ENCODE results near the gene ARHGAP22. TPM values are rescaled to one million over a fixed set of nuclear protein-coding genes. Genes with fewer than 3 reads are reported as not detected.

Gene ARHGAP22
- total RNA-seq, 4 donors from 2014 or later, result 7.7 to 16.5 (median 14.3) TPM

GRCh38 chr10:48590945-48591344 is 13.9 kb downstream of the ARHGAP22 start:
- Histone ChIP-seq H3K36me3 (no peaks in the 10 kb centered on the region), H3K27me3 (no peaks in the 10 kb centered on the region), H3K9me3 (no peaks in the 10 kb centered on the region), H3K27ac (no peak overlapping the region), H3K4me3 (no peak overlapping the region), H3K4me1 (no peaks in the 10 kb centered on the region)
- DNase-seq (ENCODE audit: low spot score in 2 of 2), result no peak
- WGBS, 2 donors, result 64 to 73% methylated on average over 10 of the region's 10 CpGs
- no peak for TF ChIP-seq CTCF (IDR thresholded peaks at IDR 0.05)
- no peak for TF ChIP-seq EP300 (IDR thresholded peaks at IDR 0.05)
- no peak for TF ChIP-seq POLR2A (IDR thresholded peaks at IDR 0.05)

GRCh38 chr10:48589266-48589665 is 15.6 kb downstream of the ARHGAP22 start:
- no peaks in the 10 kb centered on the region for H3K27me3 ChIP-seq
- H3K36me3 ChIP-seq, result no peaks in the 10 kb centered on the region
- H3K27ac ChIP-seq, result no peak overlapping the region
- 56 to 68% methylated on average over 5 of the region's 5 CpGs for WGBS, 2 donors
- TF ChIP-seq POLR2A (IDR thresholded peaks at IDR 0.05) (no peak), CTCF (IDR thresholded peaks at IDR 0.05) (no peak), EP300 (IDR thresholded peaks at IDR 0.05) (no peak)
- no peaks in the 10 kb centered on the region for H3K4me1 ChIP-seq
- no peak overlapping the region for H3K4me3 ChIP-seq
- H3K9me3 ChIP-seq, result peaks cover 0 to 9% (median 0%) of the 10 kb centered on the region in 4 donors
- no peak for DNase-seq (ENCODE audit: low spot score in 2 of 2)

GRCh38 chr10:48587819-48588218 is 17.1 kb downstream of the ARHGAP22 start:
- DNase-seq (ENCODE audit: low spot score in 2 of 2), result no peak
- Histone ChIP-seq H3K36me3 (no peaks in the 10 kb centered on the region), H3K4me3 (no peak overlapping the region), H3K27me3 (no peaks in the 10 kb centered on the region), H3K4me1 (no peaks in the 10 kb centered on the region), H3K9me3 (peaks cover 0 to 12% (median 0%) of the 10 kb centered on the region in 4 donors), H3K27ac (no peak overlapping the region)
- no peak for TF ChIP-seq POLR2A (IDR thresholded peaks at IDR 0.05)
- TF ChIP-seq EP300 (IDR thresholded peaks at IDR 0.05), result no peak
- TF ChIP-seq CTCF (IDR thresholded peaks at IDR 0.05), result no peak
- WGBS, 2 donors, result 87 to 95% methylated on average over 3 of the region's 3 CpGs

GRCh38 chr10:48587101-48587500 is 17.8 kb downstream of the ARHGAP22 start:
- no peak overlapping the region for H3K4me3 ChIP-seq
- H3K4me1 ChIP-seq, result no peaks in the 10 kb centered on the region
- 68% methylated on average over 2 of the region's 2 CpGs for WGBS, 2 donors
- TF ChIP-seq POLR2A (IDR thresholded peaks at IDR 0.05), result no peak
- H3K36me3 ChIP-seq, result no peaks in the 10 kb centered on the region
- DNase-seq (ENCODE audit: low spot score in 2 of 2), result no peak
- no peak overlapping the region for H3K27ac ChIP-seq
- peaks cover 0 to 12% (median 0%) of the 10 kb centered on the region in 4 donors for H3K9me3 ChIP-seq
- no peaks in the 10 kb centered on the region for H3K27me3 ChIP-seq

- no peaks in the 10 kb centered on the region for H3K27me3 ChIP-seq
- WGBS, 2 donors, result 86 to 87% methylated on average over 7 to 10 of the region's 10 CpGs
- H3K36me3 ChIP-seq, result no peaks in the 10 kb centered on the region
- peaks cover 0 to 12% (median 0%) of the 10 kb centered on the region in 4 donors for H3K9me3 ChIP-seq
- H3K4me1 ChIP-seq, result no peaks in the 10 kb centered on the region
- DNase-seq (ENCODE audit: low spot score in 2 of 2), result peak; percentile 19 to 22
- TF ChIP-seq EP300 (IDR thresholded peaks at IDR 0.05), result no peak
- TF ChIP-seq POLR2A (IDR thresholded peaks at IDR 0.05), result no peak
- no peak for TF ChIP-seq CTCF (IDR thresholded peaks at IDR 0.05)
- no peak overlapping the region for H3K4me3 ChIP-seq
- no peak overlapping the region for H3K27ac ChIP-seq
Measured at GRCh38 chr10:48582970-48583369, 21.9 kb downstream of the ARHGAP22 start.

GRCh38 chr10:48580236-48580635 is 24.6 kb downstream of the ARHGAP22 start:
- DNase-seq (ENCODE audit: low spot score in 2 of 2), result no peak
- Histone ChIP-seq H3K9me3 (peaks cover 0 to 8% (median 0%) of the 10 kb centered on the region in 4 donors), H3K4me3 (no peak overlapping the region), H3K27ac (no peak overlapping the region), H3K4me1 (no peaks in the 10 kb centered on the region), H3K36me3 (no peaks in the 10 kb centered on the region), H3K27me3 (no peaks in the 10 kb centered on the region)
- WGBS, 2 donors, result 84 to 89% methylated on average over 5 of the region's 5 CpGs
- TF ChIP-seq POLR2A (IDR thresholded peaks at IDR 0.05) (no peak), CTCF (IDR thresholded peaks at IDR 0.05) (no peak), EP300 (IDR thresholded peaks at IDR 0.05) (no peak)

Measured in tibial nerve (tissue), 4 donors.